Uterus (tissue), 4 donors: ENCODE results near the gene ISCU. TPM values are rescaled to one million over a fixed set of nuclear protein-coding genes. Genes with fewer than 3 reads are reported as not detected.

ENCODE experiments used
- DNase-seq, 2 donors: peaks; one replicate each; pipeline ENCODE4 v3.0.0-alpha.2; 2019 to 2020
- H3K27ac ChIP-seq, 2 donors: fragments of 200-600 bp; sonication (generic); 1 replicate in 1 of 2; 2 replicates in 1 of 2; pipeline ENCODE4 v1.5.1; 2016 to 2018
- H3K27me3 ChIP-seq, 2 donors: fragments of 200-600 bp; sonication (generic); one replicate each; pipeline ENCODE4 v1.5.1; 2018 to 2019; ENCODE audit warnings: control low read depth in 1 of 2
- H3K36me3 ChIP-seq, 2 donors: fragments of 200-600 bp; sonication (generic); one replicate each; pipeline ENCODE4 v1.5.1; 2019; ENCODE audit warnings: control low read depth in 1 of 2
- H3K4me1 ChIP-seq, 2 donors: fragments of 200-600 bp; sonication (generic); one replicate each; pipeline ENCODE4 v1.5.1; 2018 to 2019; ENCODE audit warnings: control low read depth in 1 of 2
- H3K4me3 ChIP-seq, 2 donors: fragments of 200-600 bp; sonication (generic); 1 replicate in 1 of 2; 2 replicates in 1 of 2; pipeline ENCODE4 v1.5.1; 2018 to 2019; ENCODE audit warnings: mild to moderate bottlenecking in 1 of 2
- H3K9me3 ChIP-seq, 2 donors: fragments of 200-600 bp; sonication (generic); one replicate each; pipeline ENCODE4 v1.5.1; 2019; ENCODE audit warnings: control low read depth in 1 of 2
- CTCF ChIP-seq, 4 experiments: fragments of 200-600 bp in 2 of 4; fragments of 450-650 bp in 2 of 4; sonication (generic) in 2 of 4; IDR thresholded peaks; one replicate each; pipeline ENCODE4 v1.5.1; 2016 to 2019; ENCODE audit warnings: antibody characterized with exemption in 4 of 4, mild to moderate bottlenecking in 2 of 4, moderate library complexity in 1 of 4
- POLR2A ChIP-seq, 2 donors: fragments of 450-650 bp; IDR thresholded peaks; one replicate each; pipeline ENCODE4 v1.6.1; 2016; ENCODE audit warnings: antibody characterized with exemption in 2 of 2, mild to moderate bottlenecking in 1 of 2, moderate library complexity in 1 of 2
- intact Hi-C: fragments of 100-400 bp; cut with DNase I; formaldehyde crosslinking; loops from one replicate; pipeline ENCODE4 v1.15.1; 2023; ENCODE audit warnings: low total_unique reads
- total RNA-seq, 4 donors: library from RNA; depleted of rRNA in 3 of 4; stranded (reverse); fragments of >200 nt in 3 of 4; gene quantifications; one replicate each; pipeline versions ENCODE4 v1.1.0 to v1.2.4, GENCODE V29; 2014 to 2023
- donor health status: DM: yes; HTN: yes; CAD: no.

Gene ISCU
- total RNA-seq, result 100 to 1,000 TPM in 3 of 4 donors, 10 to 100 TPM in 1; 81.3 to 226 (median 161) TPM

- peak; percentile 96 to 99 for DNase-seq
- peaks cover 0 to 14% of the 10 kb centered on the region in 2 donors for H3K4me1 ChIP-seq
- intact Hi-C loops, result loop anchor here (5.0 to 10.0 kb wide), 2 partner anchors 55 to 532 kb away; partner anchors contain the start of genes ALKBH2 and UNG
- no peaks in the 10 kb centered on the region for H3K9me3 ChIP-seq
- H3K27ac ChIP-seq, result peak within 1 kb of the TSS; percentile 92 to 96
- peak within 1 kb of the TSS; percentile 67 to 91 for H3K4me3 ChIP-seq
- H3K36me3 ChIP-seq, result no peaks in the 10 kb centered on the region
- peak; percentile 85 to 96 for TF ChIP-seq POLR2A (IDR thresholded peaks at IDR 0.05)
- TF ChIP-seq CTCF (IDR thresholded peaks at IDR 0.05), result peak in 1 of 4 experiments; percentile 23
- no peaks in the 10 kb centered on the region for H3K27me3 ChIP-seq
Observed at GRCh38 chr12:108562348-108563135, at the start of gene ISCU. TSS of gene ISCU (plus strand) at chr12:108562596. CDS start at chr12:108562623, 27 bp downstream.

- DNase-seq, result no peak
- Histone ChIP-seq H3K27ac (no peak overlapping the region), H3K9me3 (no peaks in the 10 kb centered on the region), H3K4me3 (peak overlapping the region; percentile 74 to 90), H3K27me3 (no peaks in the 10 kb centered on the region), H3K4me1 (peaks cover 0 to 11% of the 10 kb centered on the region in 2 donors), H3K36me3 (no peaks in the 10 kb centered on the region)
- TF ChIP-seq POLR2A (IDR thresholded peaks at IDR 0.05) (no peak), CTCF (IDR thresholded peaks at IDR 0.05) (no peak)
- intact Hi-C loops, result no loop called here
Observed at GRCh38 chr12:108514468-108514972, 47.9 kb upstream of the ISCU start.

GRCh38 chr12:108514973-108515814, 47.2 kb upstream of the ISCU start, which contains the start of gene FICD:
TSS of gene FICD (plus strand) at chr12:108515277. CDS start at chr12:108516973, 1,696 bp downstream.
- no peaks in the 10 kb centered on the region for H3K36me3 ChIP-seq
- H3K9me3 ChIP-seq, result no peaks in the 10 kb centered on the region
- H3K4me3 ChIP-seq, result peak within 1 kb of the TSS; percentile 74 to 90
- H3K27me3 ChIP-seq, result no peaks in the 10 kb centered on the region
- peak in 1 of 2 donors; percentile 51 for TF ChIP-seq POLR2A (IDR thresholded peaks at IDR 0.05)
- peak in 1 of 4 experiments; percentile 13 for TF ChIP-seq CTCF (IDR thresholded peaks at IDR 0.05)
- H3K27ac ChIP-seq, result peak within 1 kb of the TSS; percentile 39 to 82
- intact Hi-C loops, result no loop called here
- DNase-seq, result peak; percentile 99 to 100
- peaks cover 0 to 11% of the 10 kb centered on the region in 2 donors for H3K4me1 ChIP-seq

- peak overlapping the region in 1 of 2 donors; percentile 82 for H3K27ac ChIP-seq
- peak overlapping the region; percentile 74 to 90 for H3K4me3 ChIP-seq
- TF ChIP-seq POLR2A (IDR thresholded peaks at IDR 0.05) (no peak), CTCF (IDR thresholded peaks at IDR 0.05) (no peak)
- no peaks in the 10 kb centered on the region for H3K27me3 ChIP-seq
- H3K9me3 ChIP-seq, result no peaks in the 10 kb centered on the region
- DNase-seq, result no peak
- peaks cover 0 to 11% of the 10 kb centered on the region in 2 donors for H3K4me1 ChIP-seq
- H3K36me3 ChIP-seq, result no peaks in the 10 kb centered on the region
- intact Hi-C loops, result no loop called here
Observed at GRCh38 chr12:108515916-108516315, 46.5 kb upstream of the ISCU start.
